GM21360 (cell line): Measurements from ENCODE around the gene PRKAG3.

ENCODE experiments used
- ATAC-seq: cut with Tn5 transposase; IDR thresholded peaks from one replicate; pipeline ENCODE4 v1.9.1; 2021; ENCODE audit warnings: mild to moderate bottlenecking, moderate library complexity; ENCODE audit not compliant: unreplicated experiment

The PRKAG3 gene

DNA sequence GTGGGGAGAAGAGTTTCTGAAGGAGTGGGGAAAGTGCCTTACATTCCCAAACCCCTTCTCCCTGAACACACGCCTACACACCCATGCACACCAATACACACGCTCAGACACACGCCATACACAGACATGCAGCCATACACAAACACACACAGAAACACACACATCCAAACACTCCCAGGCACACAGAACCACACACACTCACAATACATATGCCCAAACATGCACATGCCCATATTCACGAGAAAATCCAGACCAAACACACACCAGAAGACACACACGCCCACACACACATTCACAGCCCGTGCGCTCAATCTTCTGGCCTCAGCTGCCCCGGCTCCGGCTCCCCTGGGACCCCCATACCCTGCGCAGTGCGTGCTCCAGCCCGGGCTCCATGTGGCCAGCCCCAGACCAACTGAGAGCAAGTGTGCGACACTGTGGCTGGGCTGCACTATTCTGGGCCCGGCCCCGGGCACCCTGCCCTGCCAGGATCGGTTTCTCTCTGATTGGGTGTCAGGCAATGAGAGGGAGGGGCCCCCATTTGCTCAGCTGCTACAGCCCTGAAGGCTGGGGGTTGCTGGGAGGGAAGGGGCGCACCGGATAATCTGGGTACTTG, at the start of gene PRKAG3:
Gene PRKAG3 (minus strand): TSS at position 426 of the 613 bp plus-strand sequence.
- ATAC-seq = no peak

DNA sequence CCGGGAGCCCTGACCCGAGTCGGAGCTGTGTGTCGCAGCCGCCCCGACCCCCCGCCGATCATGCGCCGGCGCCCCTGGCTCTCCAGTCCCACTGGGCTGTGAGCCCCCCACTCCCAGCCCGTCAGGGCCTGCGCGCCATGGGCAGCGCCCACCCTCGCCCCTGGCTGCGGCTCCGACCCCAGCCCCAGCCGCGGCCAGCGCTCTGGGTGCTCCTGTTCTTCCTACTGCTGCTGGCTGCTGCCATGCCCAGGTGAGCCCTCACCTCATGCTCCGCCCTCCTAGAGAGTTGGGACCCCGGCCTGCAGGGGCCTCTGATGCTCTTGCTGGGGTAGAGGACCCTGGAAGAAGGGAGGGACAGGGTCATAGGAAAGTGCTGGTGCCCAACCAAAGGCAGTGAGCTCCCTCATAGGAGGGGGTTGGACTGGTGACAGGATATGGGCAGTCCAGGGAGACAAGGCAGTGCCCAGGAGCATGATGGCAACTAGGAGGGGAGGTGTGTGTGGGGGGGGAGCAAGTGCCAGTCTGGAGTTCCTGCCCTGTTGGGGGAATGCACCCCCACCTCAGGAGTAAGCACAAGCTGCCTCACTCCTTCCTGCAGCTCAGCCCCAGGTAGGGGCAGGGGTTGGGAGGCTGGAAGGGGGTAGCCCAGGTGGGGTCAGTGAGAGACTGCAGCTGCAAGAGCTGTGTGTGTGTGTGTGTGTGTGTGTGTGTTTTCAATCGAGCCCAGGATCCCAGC, 49.4 kb upstream of the PRKAG3 start:
- no peak for ATAC-seq

DNA sequence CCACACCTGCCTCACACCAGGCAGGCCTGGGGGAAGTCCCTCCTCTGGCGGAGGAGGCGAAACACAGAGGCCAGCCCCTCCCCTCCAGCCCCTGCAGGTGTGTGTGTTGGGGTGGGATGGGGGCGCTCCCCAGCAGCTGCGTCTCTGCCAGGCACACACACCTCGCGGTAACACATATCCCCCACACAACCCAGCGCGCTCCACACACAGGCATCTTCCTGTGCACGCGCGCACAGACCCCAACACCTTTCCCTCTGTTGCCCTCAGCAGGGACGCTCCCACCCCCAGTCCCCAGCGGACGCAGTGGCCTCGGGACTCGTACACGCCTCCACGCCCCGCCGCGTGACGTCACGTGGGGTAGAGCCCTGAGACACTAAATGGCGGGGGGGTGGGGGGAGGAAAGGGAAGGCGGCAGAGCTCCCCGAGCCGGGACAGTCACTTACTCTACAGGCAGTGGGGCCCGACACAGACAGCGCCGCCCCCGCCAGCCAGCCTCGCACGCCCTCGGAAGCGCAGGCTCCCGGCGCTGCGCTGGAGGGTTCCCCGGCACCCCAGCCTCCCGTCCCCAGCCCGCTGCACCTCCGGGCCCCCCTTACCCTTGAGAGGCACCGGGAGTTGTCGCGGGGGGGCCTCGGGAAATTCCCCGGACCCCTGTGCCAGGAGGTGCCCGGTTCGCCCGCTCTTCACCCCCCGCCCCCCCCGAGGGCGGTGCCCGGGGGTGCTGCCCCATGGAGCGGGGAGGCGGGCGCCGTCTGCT, 48.7 kb upstream of the PRKAG3 start, which contains the start of gene WNT10A:
Gene WNT10A (plus strand): TSS at position 751 of the 757 bp plus-strand sequence. CDS start 144 bp downstream, outside the sequence.
- peak; percentile 60 for ATAC-seq

DNA sequence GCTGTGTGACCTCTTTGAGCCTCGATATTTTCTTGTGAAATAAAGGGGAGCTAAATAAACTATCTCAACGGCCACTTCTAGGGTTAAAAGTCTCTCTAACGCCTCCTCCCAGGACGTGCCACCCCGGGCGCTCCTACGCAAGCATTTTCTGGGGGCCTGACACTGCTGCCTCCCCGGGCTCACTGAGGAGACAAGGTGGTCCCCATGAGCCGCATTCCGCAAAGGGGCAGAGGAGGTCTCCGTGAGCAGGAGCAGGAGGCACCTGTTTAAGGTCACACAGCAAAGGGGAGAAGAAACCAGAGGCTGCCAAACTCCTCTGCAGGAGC, 48.1 kb upstream of the PRKAG3 start:
- peak; percentile 1 for ATAC-seq

- no peak for ATAC-seq
These were observed 47.5 kb upstream of the PRKAG3 start for GRCh38 chr2:218878926-218879761.

DNA sequence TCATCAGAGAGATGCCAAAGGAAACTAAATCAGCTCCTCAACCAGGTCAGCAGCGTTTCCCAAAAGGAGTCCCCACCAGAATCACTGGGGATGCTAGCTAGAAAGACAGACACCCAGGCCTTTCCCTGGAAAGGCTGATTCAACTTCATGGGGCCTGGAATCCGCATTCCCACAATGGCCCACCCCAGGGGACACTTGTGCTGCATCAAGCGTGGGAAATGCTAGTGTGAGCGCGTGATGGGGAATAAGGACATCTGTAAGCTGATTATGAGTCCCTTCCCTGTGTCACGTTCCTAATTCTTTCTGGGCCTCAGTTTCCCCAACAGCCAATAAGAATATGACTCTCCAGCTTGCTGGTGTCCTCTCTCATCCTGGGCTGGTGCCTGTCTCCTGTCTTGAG, 46.9 kb upstream of the PRKAG3 start:
- ATAC-seq = no peak

DNA sequence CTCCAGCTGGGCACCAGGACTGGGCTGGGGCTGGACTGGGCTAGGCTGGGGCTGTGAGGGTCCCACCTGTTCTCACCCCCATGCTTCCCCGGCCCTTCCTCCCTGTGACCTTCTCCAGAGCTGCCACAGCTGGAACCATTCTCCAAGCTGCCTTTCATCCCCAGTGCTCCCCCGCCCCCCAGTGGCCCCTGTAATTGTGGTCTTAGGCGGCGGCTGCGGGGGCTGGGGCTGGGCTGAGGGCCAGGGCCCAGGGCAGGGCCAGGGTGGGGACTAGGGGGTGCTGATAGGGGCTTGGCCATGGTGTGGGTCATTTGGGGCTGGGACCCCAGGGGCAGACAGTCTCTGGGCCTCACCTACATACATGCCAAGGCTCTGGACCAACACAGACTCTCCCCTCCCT, 46.3 kb upstream of the PRKAG3 start:
- no peak for ATAC-seq

DNA sequence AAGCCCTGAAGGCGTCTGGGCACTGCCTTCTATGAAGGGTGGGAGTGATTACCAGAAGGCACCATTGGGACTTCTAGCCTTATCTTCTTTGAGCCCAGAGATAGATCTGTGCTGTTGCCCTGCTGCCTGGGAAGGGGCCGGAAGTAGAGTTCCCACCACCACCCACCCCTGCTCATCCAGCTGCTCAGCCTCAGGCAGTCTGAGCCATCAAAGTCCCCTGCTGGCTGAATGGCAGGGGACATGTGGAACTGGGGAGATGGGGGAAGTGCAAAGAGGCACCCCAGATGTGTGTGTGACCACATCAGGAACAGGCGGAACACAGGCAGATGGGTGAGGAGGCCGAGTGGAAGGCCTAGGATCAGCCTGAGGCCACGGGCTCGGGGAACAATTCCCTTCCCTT, 45.7 kb upstream of the PRKAG3 start:
- no peak for ATAC-seq

DNA sequence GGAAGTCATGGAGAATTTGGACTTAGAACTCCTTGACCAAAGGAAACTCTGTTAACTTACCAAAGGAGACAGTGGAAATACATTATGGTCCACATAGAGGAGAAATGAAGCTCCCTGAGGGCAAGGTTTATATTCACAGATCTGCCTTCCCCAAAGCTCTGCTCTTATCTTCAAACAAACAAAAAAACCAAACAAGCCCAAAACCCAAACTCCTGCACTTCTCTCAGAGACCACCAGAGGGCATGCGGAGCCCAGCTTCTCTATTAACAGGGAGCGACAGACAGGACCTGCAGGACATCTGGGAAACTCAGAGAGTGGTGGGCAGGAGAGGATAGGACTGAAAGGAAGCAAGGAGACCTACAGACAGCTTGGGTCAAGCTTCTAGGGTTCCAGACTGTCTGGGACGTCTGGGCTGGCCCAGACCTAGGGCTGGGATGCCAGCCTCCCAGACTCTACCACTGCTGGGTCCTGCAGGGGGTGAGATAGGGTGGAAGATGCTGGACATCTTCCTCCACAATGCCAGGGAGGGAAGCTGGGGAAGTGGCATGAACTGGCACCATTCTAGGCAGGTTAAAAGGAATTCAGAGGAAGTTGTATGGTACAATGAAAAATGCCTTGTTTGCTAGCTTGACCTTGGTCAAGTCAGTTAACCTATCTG, 45.1 kb upstream of the PRKAG3 start:
- ATAC-seq = no peak

GRCh38 chr2:218875692-218876246, 44.2 kb upstream of the PRKAG3 start:
- no peak for ATAC-seq

DNA sequence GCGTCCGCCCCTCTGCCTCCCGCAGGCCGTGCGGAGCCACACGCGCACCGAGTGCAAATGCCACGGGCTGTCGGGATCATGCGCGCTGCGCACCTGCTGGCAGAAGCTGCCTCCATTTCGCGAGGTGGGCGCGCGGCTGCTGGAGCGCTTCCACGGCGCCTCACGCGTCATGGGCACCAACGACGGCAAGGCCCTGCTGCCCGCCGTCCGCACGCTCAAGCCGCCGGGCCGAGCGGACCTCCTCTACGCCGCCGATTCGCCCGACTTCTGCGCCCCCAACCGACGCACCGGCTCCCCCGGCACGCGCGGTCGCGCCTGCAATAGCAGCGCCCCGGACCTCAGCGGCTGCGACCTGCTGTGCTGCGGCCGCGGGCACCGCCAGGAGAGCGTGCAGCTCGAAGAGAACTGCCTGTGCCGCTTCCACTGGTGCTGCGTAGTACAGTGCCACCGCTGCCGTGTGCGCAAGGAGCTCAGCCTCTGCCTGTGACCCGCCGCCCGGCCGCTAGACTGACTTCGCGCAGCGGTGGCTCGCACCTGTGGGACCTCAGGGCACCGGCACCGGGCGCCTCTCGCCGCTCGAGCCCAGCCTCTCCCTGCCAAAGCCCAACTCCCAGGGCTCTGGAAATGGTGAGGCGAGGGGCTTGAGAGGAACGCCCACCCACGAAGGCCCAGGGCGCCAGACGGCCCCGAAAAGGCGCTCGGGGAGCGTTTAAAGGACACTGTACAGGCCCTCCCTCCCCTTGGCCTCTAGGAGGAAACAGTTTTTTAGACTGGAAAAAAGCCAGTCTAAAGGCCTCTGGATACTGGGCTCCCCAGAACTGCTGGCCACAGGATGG, 42.0 kb upstream of the PRKAG3 start:
- no peak for ATAC-seq

GRCh38 chr2:218872645-218873358, 41.2 kb upstream of the PRKAG3 start:
- ATAC-seq = no peak

DNA sequence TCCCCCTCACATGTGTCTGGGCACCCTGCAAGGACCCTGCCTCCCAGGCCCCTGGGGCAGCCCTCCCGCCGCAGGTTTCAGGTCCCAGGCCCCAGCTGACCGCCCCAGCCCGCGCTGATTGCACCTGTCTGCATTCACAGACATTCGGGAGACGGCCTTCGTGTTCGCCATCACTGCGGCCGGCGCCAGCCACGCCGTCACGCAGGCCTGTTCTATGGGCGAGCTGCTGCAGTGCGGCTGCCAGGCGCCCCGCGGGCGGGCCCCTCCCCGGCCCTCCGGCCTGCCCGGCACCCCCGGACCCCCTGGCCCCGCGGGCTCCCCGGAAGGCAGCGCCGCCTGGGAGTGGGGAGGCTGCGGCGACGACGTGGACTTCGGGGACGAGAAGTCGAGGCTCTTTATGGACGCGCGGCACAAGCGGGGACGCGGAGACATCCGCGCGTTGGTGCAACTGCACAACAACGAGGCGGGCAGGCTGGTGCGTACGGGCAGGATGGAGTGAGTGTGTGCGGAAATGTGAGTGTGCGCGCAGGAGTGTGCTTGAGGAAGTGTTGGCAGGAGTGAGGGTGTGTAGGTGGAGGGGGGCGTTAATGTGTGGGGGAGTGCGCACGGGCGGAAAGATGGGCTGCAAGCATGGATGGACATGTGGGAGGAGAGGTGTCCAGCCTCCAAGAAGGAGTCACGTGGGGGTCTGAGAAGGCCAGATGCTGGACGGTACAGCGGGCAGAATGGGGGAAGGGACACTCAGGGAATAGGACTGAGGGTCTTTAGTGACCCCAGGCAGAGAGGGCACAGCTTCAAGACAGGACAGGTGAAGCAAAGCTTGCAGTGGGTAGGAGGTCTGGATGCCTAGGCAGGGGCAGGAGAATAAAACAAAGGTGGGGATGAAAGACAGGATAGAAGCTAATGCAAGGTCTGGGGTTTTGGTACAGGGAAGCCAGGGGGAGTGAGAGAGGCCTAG, 40.0 kb upstream of the PRKAG3 start:
- ATAC-seq = no peak

GRCh38 chr2:218870984-218871344, 39.4 kb upstream of the PRKAG3 start:
- no peak for ATAC-seq

GRCh38 chr2:218869064-218869463, 37.5 kb upstream of the PRKAG3 start:
- no peak for ATAC-seq

DNA sequence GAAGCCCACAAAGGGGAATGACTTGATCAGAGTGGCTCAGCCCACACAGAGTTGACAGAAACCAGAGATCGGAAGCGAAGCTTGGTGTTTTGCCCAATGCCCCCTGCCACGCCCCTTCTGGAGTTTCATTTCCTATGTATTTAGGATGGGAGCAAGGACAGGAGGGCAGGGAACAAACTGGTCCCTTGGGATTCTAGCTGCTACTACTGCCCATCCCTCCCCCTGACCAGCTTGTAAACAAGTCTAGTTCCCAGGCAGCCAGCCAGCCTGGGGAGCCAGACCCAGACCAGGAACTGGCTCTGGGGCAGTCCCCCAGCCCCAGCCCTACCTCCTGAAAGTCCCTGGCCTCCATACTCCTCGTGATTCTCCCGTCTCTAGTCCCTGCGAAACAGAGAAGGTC, 36.3 kb upstream of the PRKAG3 start:
- ATAC-seq = no peak

GRCh38 chr2:218865999-218866398, 34.4 kb upstream of the PRKAG3 start:
- no peak for ATAC-seq

DNA sequence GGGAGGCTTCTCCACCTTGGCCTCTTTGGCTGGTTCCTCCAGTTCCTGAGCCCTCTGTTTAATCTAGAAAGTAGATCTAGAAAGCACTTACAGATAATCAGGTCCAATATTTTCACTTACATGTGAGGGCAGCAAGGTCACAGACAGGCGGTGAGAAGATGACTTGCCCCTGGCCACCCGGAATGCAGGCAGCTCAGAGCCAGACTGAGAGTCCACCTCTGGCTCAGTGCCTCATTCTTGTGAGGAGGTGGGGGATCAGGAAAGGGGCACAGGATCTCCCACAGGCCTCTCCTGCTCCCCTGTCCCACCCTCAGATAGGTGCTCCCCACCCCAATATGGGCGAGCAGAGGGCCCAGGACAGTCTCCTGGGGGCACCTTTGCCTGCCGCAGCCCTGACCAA, 33.8 kb upstream of the PRKAG3 start:
- no peak for ATAC-seq
